K562 (cell line): ENCODE measurements around the gene SOAT2. TPM values are rescaled to one million over a fixed set of nuclear protein-coding genes. Genes with fewer than 3 reads are reported as not detected.

ENCODE experiments used
- ATAC-seq: fragments of 200-7000 bp; cut with Tn5 transposase; 3 replicates; pipeline ENCODE4 v1.9.1; 2020; ENCODE audit warnings: moderate library complexity
- BruUV-seq: library from RNA; stranded (reverse); fragments of 400-500 nt; replicated peaks from 2 replicates; lab custom pipeline; 2021; lab: Mats Ljungman, UMichigan
- CTCF ChIA-PET: fragments of 300-600 bp; formaldehyde crosslinking; extraction: SDS; loops from one replicate; lab custom pipeline; 2021; ENCODE audit warnings: low intra/inter-chr PET ratio; lab: Yijun Ruan, JAX
- POLR2A ChIA-PET: fragments of 300-600, 350-650 bp; sonication (Branson Sonifier 250); formaldehyde crosslinking; extraction: SDS; loops from one replicate; lab custom pipeline; 2021; ENCODE audit warnings: antibody characterized with exemption, inconsistent platforms; lab: Yijun Ruan, JAX
- DNase-seq, 4 experiments: peaks; one replicate each; pipeline versions ENCODE4 v3.0.0 to v3.0.0-alpha.2; 2011 to 2018; ENCODE audit warnings: low spot score in 3 of 4, mixed read lengths in 3 of 4; ENCODE audit errors: extremely low read depth in 1 of 4
- FAIRE-seq: peaks from 2 replicates; lab custom pipeline; 2011; peaks lifted over from hg19 to GRCh38; lab: Jason Lieb, UNC
- H2AFZ ChIP-seq: 2 replicates; pipeline ENCODE4 v1.6.0; 2011; ENCODE audit warnings: low read depth, low read length, control low read depth, inconsistent platforms
- H3K27ac ChIP-seq: fragments of 200-600 bp; 3 replicates; pipeline ENCODE4 v1.8.0; 2011; ENCODE audit warnings: low read depth, mild to moderate bottlenecking, control low read depth, inconsistent platforms, low read length, moderate library complexity, mixed read lengths; ENCODE audit errors: extremely low read depth
- H3K27me3 ChIP-seq, 2 experiments: fragments of 300-600 bp in 1 of 2; 2 replicates in 1 of 2; 3 replicates in 1 of 2; pipeline versions ENCODE4 v1.6.0 to v1.8.0; 2011; ENCODE audit warnings: inconsistent platforms in 2 of 2, low read length in 2 of 2, mild to moderate bottlenecking in 1 of 2, mixed read lengths in 1 of 2, moderate library complexity in 1 of 2; ENCODE audit not compliant: control insufficient read depth in 2 of 2, insufficient read depth in 2 of 2
- H3K36me3 ChIP-seq: fragments of 300-600 bp; 3 replicates; pipeline ENCODE4 v1.8.0; 2011; ENCODE audit warnings: mild to moderate bottlenecking, low read length, inconsistent platforms; ENCODE audit not compliant: control insufficient read depth, insufficient read depth
- H3K4me1 ChIP-seq, 2 experiments: fragments of 200-600 bp in 1 of 2; replicated peaks in 1 of 2; 2 replicates in 1 of 2; 3 replicates in 1 of 2; pipeline versions ENCODE4 v1.5.1 to v1.8.0; 2011; ENCODE audit warnings: inconsistent platforms in 2 of 2, low read length in 2 of 2, mild to moderate bottlenecking in 1 of 2, mixed read lengths in 1 of 2, moderate library complexity in 1 of 2; ENCODE audit not compliant: control insufficient read depth in 2 of 2, insufficient read depth in 2 of 2
- H3K4me2 ChIP-seq: 2 replicates; pipeline ENCODE4 v1.6.1; 2011; ENCODE audit warnings: low read length, control low read depth, inconsistent platforms, mixed read lengths; ENCODE audit not compliant: insufficient read depth
- H3K4me3 ChIP-seq: fragments of 200-600 bp; sonication (generic), shearing (Covaris generic); 2 replicates; pipeline ENCODE4 v1.5.1; 2016; ENCODE audit warnings: control low read depth, inconsistent platforms
- H3K79me2 ChIP-seq: fragments of 200-600 bp; 3 replicates; pipeline ENCODE4 v1.8.0; 2011; ENCODE audit warnings: low read length, inconsistent platforms; ENCODE audit not compliant: control insufficient read depth, insufficient read depth
- H3K9ac ChIP-seq, 2 experiments: 2 replicates each; pipeline versions ENCODE4 v1.6.0 to v1.6.1; 2011; ENCODE audit warnings: low read depth in 2 of 2, low read length in 2 of 2, control low read depth in 1 of 2, inconsistent platforms in 1 of 2, mild to moderate bottlenecking in 1 of 2, mixed read lengths in 1 of 2; ENCODE audit not compliant: insufficient read depth in 1 of 2
- H3K9me1 ChIP-seq: one replicate; pipeline ENCODE4 v1.6.0; 2011; ENCODE audit warnings: inconsistent platforms, mild to moderate bottlenecking, low read length, moderate library complexity; ENCODE audit not compliant: control insufficient read depth, insufficient read depth
- H3K9me3 ChIP-seq: replicated peaks from 2 replicates; pipeline ENCODE4 v1.5.1; 2011; ENCODE audit warnings: low read depth, low read length, inconsistent platforms; ENCODE audit not compliant: control insufficient read depth, insufficient read depth
- H4K20me1 ChIP-seq: replicated peaks from 2 replicates; pipeline ENCODE4 v1.6.1; 2011; ENCODE audit warnings: low read length, inconsistent platforms, mixed read lengths; ENCODE audit not compliant: control insufficient read depth, insufficient read depth
- AFF1 ChIP-seq, 2 experiments: fragments of 450-650 bp; IDR thresholded peaks; 2 replicates each; pipeline ENCODE4 v1.6.1; 2018; ENCODE audit warnings: mild to moderate bottlenecking in 2 of 2, low read depth in 1 of 2; ENCODE audit not compliant: partially characterized antibody in 2 of 2
- CREB5 ChIP-seq: fragments of 250-450 bp; sonication (Bioruptor Pico); IDR thresholded peaks from 2 replicates; pipeline ENCODE4 v1.5.0; 2020; ENCODE audit warnings: mild to moderate bottlenecking
- E2F3 ChIP-seq: fragments of 250-450 bp; sonication (Bioruptor Pico); IDR thresholded peaks from 2 replicates; pipeline ENCODE4 v1.4.0; 2020; ENCODE audit warnings: mild to moderate bottlenecking
- EWSR1 ChIP-seq: fragments of 450-650 bp; IDR thresholded peaks from 2 replicates; pipeline ENCODE4 v1.6.1; 2018; ENCODE audit warnings: borderline replicate concordance, mild to moderate bottlenecking, low read depth, moderate library complexity; ENCODE audit not compliant: partially characterized antibody
- GABPA ChIP-seq: fragments of 200-800 bp; sonication (Bioruptor generic); conservative IDR thresholded peaks from 2 replicates; pipeline ENCODE4 v1.6.1; 2016; ENCODE audit warnings: low read depth, missing genetic modification characterization, missing compliant biosample characterization
- GTF2B ChIP-seq: IDR thresholded peaks from 2 replicates; pipeline ENCODE4 v1.6.1; 2011; ENCODE audit not compliant: insufficient read length; ENCODE audit errors: extremely low read depth
- HMG20B ChIP-seq: fragments of 250-450 bp; sonication (Bioruptor Pico); IDR thresholded peaks from 2 replicates; pipeline ENCODE4 v1.5.0; 2021; ENCODE audit warnings: mild to moderate bottlenecking
- MAFG ChIP-seq: fragments of 450-650 bp; conservative IDR thresholded peaks from 2 replicates; pipeline ENCODE4 v1.6.1; 2016; ENCODE audit warnings: missing genetic modification characterization, missing compliant biosample characterization
- MCM5 ChIP-seq: fragments of 450-650 bp; IDR thresholded peaks from 2 replicates; pipeline ENCODE4 v1.6.1; 2016; ENCODE audit warnings: low read depth
- NCOA2 ChIP-seq, 2 experiments: fragments of 450-650 bp; IDR thresholded peaks; 2 replicates each; pipeline ENCODE4 v1.6.1; 2018; ENCODE audit warnings: mild to moderate bottlenecking in 2 of 2, moderate library complexity in 1 of 2; ENCODE audit not compliant: partially characterized antibody in 2 of 2
- NEUROD1 ChIP-seq: fragments of 150-350 bp; IDR thresholded peaks from 2 replicates; pipeline ENCODE4 v1.6.1; 2014; ENCODE audit warnings: borderline replicate concordance, low read length, low read depth; ENCODE audit not compliant: partially characterized antibody
- NFE2 ChIP-seq: IDR thresholded peaks from 2 replicates; pipeline ENCODE4 v1.6.1; 2014; ENCODE audit warnings: antibody characterized with exemption, low read depth
- PHF8 ChIP-seq: fragments of 200-600 bp; sonication (generic); IDR thresholded peaks from 2 replicates; pipeline ENCODE4 v1.6.1; 2012; ENCODE audit warnings: mixed run types, mild to moderate bottlenecking, inconsistent platforms, low read length, moderate library complexity, borderline replicate concordance
- POLR2B ChIP-seq: fragments of 450-650 bp; IDR thresholded peaks from 2 replicates; pipeline ENCODE4 v1.6.1; 2018; ENCODE audit warnings: low read depth; ENCODE audit not compliant: partially characterized antibody
- XRCC5 ChIP-seq: fragments of 200-400 bp; formaldehyde crosslinking; IDR thresholded peaks from 2 replicates; pipeline ENCODE4 v1.6.1; 2017; ENCODE audit warnings: low read depth, mild to moderate bottlenecking, low read length
- ZBTB7A ChIP-seq: IDR thresholded peaks from 2 replicates; pipeline ENCODE4 v1.6.1; 2011; ENCODE audit warnings: low read depth, mild to moderate bottlenecking, low read length, moderate library complexity, borderline replicate concordance; ENCODE audit not compliant: control insufficient read depth
- ZNF311 ChIP-seq: fragments of 250-450 bp; sonication (Bioruptor Pico); IDR thresholded peaks from 2 replicates; pipeline ENCODE4 v1.4.0; 2020; ENCODE audit warnings: mild to moderate bottlenecking, moderate library complexity
- ZNF316 ChIP-seq: fragments of 450-650 bp; IDR thresholded peaks from 2 replicates; pipeline ENCODE4 v1.6.1; 2016
- in situ Hi-C: fragments of 300-500 bp; cut with MboI; formaldehyde crosslinking; loops from 4 replicates; pipeline ENCODE4 v1.15.0; 2018; ENCODE audit warnings: inconsistent platforms, mixed read lengths
- intact Hi-C: fragments of 100-400 bp; cut with micrococcal nuclease; formaldehyde crosslinking; loops from 2 replicates; pipeline ENCODE4 v1.14.2; 2022
- polyA plus RNA-seq, 8 experiments: library from polyadenylated mRNA; depleted of rRNA in 4 of 8; stranded (reverse) in 5 of 8; unstranded in 3 of 8; fragments of >200 nt; fragmentation: Nextera tagmentation in 2 of 8; fragmentation: Illumina TruSeq in 1 of 8; extraction: Ambion mirVana in 2 of 8; extraction: Trizol in 1 of 8; gene quantifications; 2 replicates each; pipeline versions ENCODE4 v1.2.1 to v1.2.3, GENCODE V29; 2011 to 2014; ENCODE audit warnings: inconsistent platforms in 1 of 8, missing spikeins in 1 of 8
- total RNA-seq, 7 experiments: library from RNA; depleted of rRNA in 6 of 7; stranded (reverse); fragments of >200 nt in 6 of 7; fragmentation: Illumina TruSeq in 2 of 7; extraction: Trizol in 2 of 7; gene quantifications; 2 replicates each; pipeline versions ENCODE4 v1.2.1 to v1.2.3, GENCODE V29; 2011 to 2021; ENCODE audit warnings: low replicate concordance in 1 of 7

The SOAT2 gene
- total and polyA plus RNA-seq, 9 of the 15 experiments (the other 6 are each of a cell fraction or from before 2014, with no cell fraction given) = 0.04 TPM; not detected in 8

GRCh38 chr12:53152390-53152789 lies 49.1 kb downstream of the SOAT2 start:
- H3K79me2 ChIP-seq = no peaks in the 10 kb centered on the region
- H3K4me1 ChIP-seq = peaks cover 2 to 6% of the 10 kb centered on the region in 2 experiments; a peak in 3 of 5 replicates
- no peak overlapping the region for H3K9ac ChIP-seq
- no peak overlapping the region for H3K4me2 ChIP-seq
- H3K9me3 ChIP-seq = peaks cover 1% of the 10 kb centered on the region
- no TSS peak for BruUV-seq
- no peaks in the 10 kb centered on the region for H3K36me3 ChIP-seq
- in situ Hi-C loops = no loop called here
- no peak overlapping the region for H2AFZ ChIP-seq
- no peaks in the 10 kb centered on the region for H4K20me1 ChIP-seq
- no peaks in the 10 kb centered on the region for H3K9me1 ChIP-seq
- no peak overlapping the region for H3K4me3 ChIP-seq
- no peak for DNase-seq
- intact Hi-C loops = no loop called here
- FAIRE-seq = no peak
- H3K27me3 ChIP-seq = no peaks in the 10 kb centered on the region
- no peak overlapping the region for H3K27ac ChIP-seq
- no peak for ATAC-seq
- POLR2A ChIA-PET = interaction anchor here (0.6 to 0.7 kb wide), 3 partner anchors 69 to 142 kb away, joined by 3 read pairs; no protein-coding TSS in a partner anchor
- CTCF ChIA-PET = no interaction called here
- TF ChIP-seq NCOA2 (IDR thresholded peaks at IDR 0.05; ENCODE audit: partially characterized antibody in 2 of 2) (no peak), ZNF311 (CRISPR knock-in tag) (no peak), HMG20B (CRISPR knock-in tag) (no peak), ZBTB7A (no peak), NEUROD1 (no peak), GABPA (no peak), ZNF316 (peak; percentile 76), E2F3 (CRISPR knock-in tag) (no peak), EWSR1 (no peak), MCM5 (no peak), MAFG (tag) (peak; percentile 55; the same call in 1 of the 2 replicates), POLR2B (no peak), XRCC5 (no peak), NFE2 (peak; percentile 16; the same call in 1 of the 2 replicates), PHF8 (no peak), CREB5 (no peak), AFF1 (IDR thresholded peaks at IDR 0.05; ENCODE audit: low read depth in 1 of 2, partially characterized antibody in 2 of 2) (no peak), GTF2B (no peak)
